Measurements from ENCODE around the gene TAPT1. TPM values are rescaled to one million over a fixed set of nuclear protein-coding genes. Genes with fewer than 3 reads are reported as not detected.

Gene TAPT1
- polyA plus RNA-seq, 1 of the 3 experiments (the other 2 are of a cell fraction) = 6.2 TPM

- H3K4me1 ChIP-seq (ENCODE audit: control insufficient read depth in 1 of 2, insufficient read depth in 2 of 2, low read depth in 1 of 2, low read length in 1 of 2) = no peaks in the 10 kb centered on the region; a peak in 1 of 4 replicates
- H3K27me3 ChIP-seq (ENCODE audit: insufficient read depth) = no peaks in the 10 kb centered on the region
- ChIA-PET CTCF (interaction anchor here (4.0 kb wide), 1 partner anchor 300 kb away, joined by 25 read pairs; the partner anchor contains the start of gene FGFBP2), POLR2A (no interaction called here)
- no peak for DNase-seq
- H3K9ac ChIP-seq = no peak overlapping the region
- no peak overlapping the region for H3K4me3 ChIP-seq (ENCODE audit: low read depth in 2 of 2, low read length in 1 of 2)
- H3K4me2 ChIP-seq = no peak overlapping the region
- TF ChIP-seq ZBTB33 (IDR thresholded peaks at IDR 0.05; ENCODE audit: borderline replicate concordance, low read depth) (no peak), RAD21 (IDR thresholded peaks at IDR 0.05; ENCODE audit: low read length) (no peak), GABPA (IDR thresholded peaks at IDR 0.05; ENCODE audit: low read depth) (no peak), JUND (IDR thresholded peaks at IDR 0.05) (no peak)
- no peak overlapping the region for H3K27ac ChIP-seq (ENCODE audit: low read depth in 2 of 2, low read length in 1 of 2)
- H3K9me2 ChIP-seq = no peaks in the 10 kb centered on the region
- no peaks in the 10 kb centered on the region for H3F3A ChIP-seq (replicated peaks; ENCODE audit: insufficient read depth)
- H3K36me3 ChIP-seq (replicated peaks in 1 of 2; ENCODE audit: control insufficient read depth in 1 of 2, insufficient read depth in 2 of 2, low read length in 1 of 2) = no peaks in the 10 kb centered on the region
- no peaks in the 10 kb centered on the region for H3K79me2 ChIP-seq (ENCODE audit: insufficient read depth)
- H3K9me3 ChIP-seq = no peaks in the 10 kb centered on the region
- H4K20me1 ChIP-seq (ENCODE audit: insufficient read depth) = no peaks in the 10 kb centered on the region
- WGBS (ENCODE audit: low lambda C conversion rate) = 95% methylated on average over 4 of the region's 4 CpGs
- H2AFZ ChIP-seq (ENCODE audit: low read depth) = no peak overlapping the region
Measured at GRCh38 chr4:16262188-16262587, 35.9 kb upstream of the TAPT1 start.

- Histone ChIP-seq H3K4me2 (no peak overlapping the region), H3K27me3 (ENCODE audit: insufficient read depth) (no peaks in the 10 kb centered on the region), H3K9ac (no peak overlapping the region), H3K27ac (ENCODE audit: low read depth in 2 of 2, low read length in 1 of 2) (no peak overlapping the region), H2AFZ (ENCODE audit: low read depth) (no peak overlapping the region), H3K9me3 (no peaks in the 10 kb centered on the region), H3K36me3 (replicated peaks in 1 of 2; ENCODE audit: control insufficient read depth in 1 of 2, insufficient read depth in 2 of 2, low read length in 1 of 2) (no peaks in the 10 kb centered on the region), H3K4me1 (ENCODE audit: control insufficient read depth in 1 of 2, insufficient read depth in 2 of 2, low read depth in 1 of 2, low read length in 1 of 2) (no peaks in the 10 kb centered on the region; a peak in 1 of 4 replicates), H3K4me3 (ENCODE audit: low read depth in 2 of 2, low read length in 1 of 2) (no peak overlapping the region), H4K20me1 (ENCODE audit: insufficient read depth) (no peaks in the 10 kb centered on the region), H3F3A (replicated peaks; ENCODE audit: insufficient read depth) (no peaks in the 10 kb centered on the region), H3K79me2 (ENCODE audit: insufficient read depth) (no peaks in the 10 kb centered on the region), H3K9me2 (no peaks in the 10 kb centered on the region)
- 95% methylated on average over 5 of the region's 5 CpGs for WGBS (ENCODE audit: low lambda C conversion rate)
- CTCF ChIA-PET = no interaction called here
- DNase-seq = no peak
- POLR2A ChIA-PET = no interaction called here
- no peak for TF ChIP-seq FOXM1 (IDR thresholded peaks at IDR 0.05; ENCODE audit: low read depth)
- TF ChIP-seq EP300 (IDR thresholded peaks at IDR 0.05; ENCODE audit: borderline replicate concordance in 1 of 2, low read depth in 1 of 2, low read length in 1 of 2) = no peak
- TF ChIP-seq REST (IDR thresholded peaks at IDR 0.05; ENCODE audit: low read depth, low read length) = no peak
- TF ChIP-seq USF1 (IDR thresholded peaks at IDR 0.05; ENCODE audit: borderline replicate concordance, low read depth) = no peak
- TF ChIP-seq MEF2A (IDR thresholded peaks at IDR 0.05; ENCODE audit: borderline replicate concordance, low read depth) = no peak
- TF ChIP-seq FOSL2 (IDR thresholded peaks at IDR 0.05; ENCODE audit: borderline replicate concordance, low read depth) = no peak
- TF ChIP-seq USF2 (IDR thresholded peaks at IDR 0.05; ENCODE audit: borderline replicate concordance, low read depth, low read length) = no peak
- no peak for TF ChIP-seq RCOR1 (IDR thresholded peaks at IDR 0.05; ENCODE audit: low read length)
- no peak for TF ChIP-seq GABPA (IDR thresholded peaks at IDR 0.05; ENCODE audit: low read depth)
- no peak for TF ChIP-seq EZH2phosphoT487 (IDR thresholded peaks at IDR 0.05; ENCODE audit: borderline replicate concordance, low read depth)
- no peak for TF ChIP-seq RFX5 (IDR thresholded peaks at IDR 0.05; ENCODE audit: low read length)
- TF ChIP-seq TAF1 (IDR thresholded peaks at IDR 0.05; ENCODE audit: borderline replicate concordance, low read depth, low read length) = no peak
- no peak for TF ChIP-seq MAX (IDR thresholded peaks at IDR 0.05; ENCODE audit: low read depth)
- no peak for TF ChIP-seq NRF1 (IDR thresholded peaks at IDR 0.05; ENCODE audit: low read depth, low read length)
- TF ChIP-seq TCF12 (IDR thresholded peaks at IDR 0.05) = no peak
- no peak for TF ChIP-seq RXRA (IDR thresholded peaks at IDR 0.05; ENCODE audit: borderline replicate concordance, low read depth)
Measured at GRCh38 chr4:16261313-16261878, 35.1 kb upstream of the TAPT1 start.
